ENCODE measurements around the gene UGT1A6. TPM values are rescaled to one million over a fixed set of nuclear protein-coding genes. Genes with fewer than 3 reads are reported as not detected.

The UGT1A6 gene
- total and polyA plus RNA-seq, 2 experiments from 2014 or later: not detected

DNA sequence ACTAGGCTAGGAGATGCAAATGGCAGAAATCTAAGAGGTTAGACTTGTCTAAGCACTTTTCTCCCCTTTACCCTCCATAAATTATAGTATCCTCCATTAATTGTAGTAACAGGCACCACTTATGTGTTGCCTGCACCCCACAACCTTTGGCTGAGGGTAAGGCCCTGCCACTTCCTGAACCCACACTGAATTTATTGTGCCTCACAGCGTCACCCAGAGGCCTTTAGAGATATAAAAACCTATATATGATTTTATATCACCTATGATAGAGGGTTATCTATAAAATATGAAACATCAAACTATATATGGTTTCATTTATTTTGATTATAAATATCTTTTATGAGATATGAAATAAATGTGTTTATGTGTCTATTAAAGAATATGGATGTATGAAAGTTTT lies 18.4 kb upstream of the UGT1A6 start:
- H3K27ac Mint-ChIP-seq: no peak overlapping the region
- no peaks in the 10 kb centered on the region for H4K20me1 ChIP-seq (replicated peaks; ENCODE audit: insufficient read depth)
- TF ChIP-seq, protein P1, sequence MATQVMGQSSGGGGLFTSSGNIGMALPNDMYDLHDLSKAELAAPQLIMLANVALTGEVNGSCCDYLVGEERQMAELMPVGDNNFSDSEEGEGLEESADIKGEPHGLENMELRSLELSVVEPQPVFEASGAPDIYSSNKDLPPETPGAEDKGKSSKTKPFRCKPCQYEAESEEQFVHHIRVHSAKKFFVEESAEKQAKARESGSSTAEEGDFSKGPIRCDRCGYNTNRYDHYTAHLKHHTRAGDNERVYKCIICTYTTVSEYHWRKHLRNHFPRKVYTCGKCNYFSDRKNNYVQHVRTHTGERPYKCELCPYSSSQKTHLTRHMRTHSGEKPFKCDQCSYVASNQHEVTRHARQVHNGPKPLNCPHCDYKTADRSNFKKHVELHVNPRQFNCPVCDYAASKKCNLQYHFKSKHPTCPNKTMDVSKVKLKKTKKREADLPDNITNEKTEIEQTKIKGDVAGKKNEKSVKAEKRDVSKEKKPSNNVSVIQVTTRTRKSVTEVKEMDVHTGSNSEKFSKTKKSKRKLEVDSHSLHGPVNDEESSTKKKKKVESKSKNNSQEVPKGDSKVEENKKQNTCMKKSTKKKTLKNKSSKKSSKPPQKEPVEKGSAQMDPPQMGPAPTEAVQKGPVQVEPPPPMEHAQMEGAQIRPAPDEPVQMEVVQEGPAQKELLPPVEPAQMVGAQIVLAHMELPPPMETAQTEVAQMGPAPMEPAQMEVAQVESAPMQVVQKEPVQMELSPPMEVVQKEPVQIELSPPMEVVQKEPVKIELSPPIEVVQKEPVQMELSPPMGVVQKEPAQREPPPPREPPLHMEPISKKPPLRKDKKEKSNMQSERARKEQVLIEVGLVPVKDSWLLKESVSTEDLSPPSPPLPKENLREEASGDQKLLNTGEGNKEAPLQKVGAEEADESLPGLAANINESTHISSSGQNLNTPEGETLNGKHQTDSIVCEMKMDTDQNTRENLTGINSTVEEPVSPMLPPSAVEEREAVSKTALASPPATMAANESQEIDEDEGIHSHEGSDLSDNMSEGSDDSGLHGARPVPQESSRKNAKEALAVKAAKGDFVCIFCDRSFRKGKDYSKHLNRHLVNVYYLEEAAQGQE (IDR thresholded peaks at IDR 0.05; ENCODE audit: unreplicated experiment): no peak
- TF ChIP-seq EZH2 (IDR thresholded peaks at IDR 0.05; ENCODE audit: low read depth, unreplicated experiment) (no peak), ZNF114 (CRISPR knock-in tag; IDR thresholded peaks at IDR 0.05) (no peak), CREB1 (CRISPR knock-in tag; IDR thresholded peaks at IDR 0.05; ENCODE audit: low read depth) (no peak), POLR2AphosphoS5 (IDR thresholded peaks at IDR 0.05; ENCODE audit: low read depth) (no peak), STAT1 (IDR thresholded peaks at IDR 0.05; ENCODE audit: unreplicated experiment) (no peak)
- TF ChIP-seq, protein P2, sequence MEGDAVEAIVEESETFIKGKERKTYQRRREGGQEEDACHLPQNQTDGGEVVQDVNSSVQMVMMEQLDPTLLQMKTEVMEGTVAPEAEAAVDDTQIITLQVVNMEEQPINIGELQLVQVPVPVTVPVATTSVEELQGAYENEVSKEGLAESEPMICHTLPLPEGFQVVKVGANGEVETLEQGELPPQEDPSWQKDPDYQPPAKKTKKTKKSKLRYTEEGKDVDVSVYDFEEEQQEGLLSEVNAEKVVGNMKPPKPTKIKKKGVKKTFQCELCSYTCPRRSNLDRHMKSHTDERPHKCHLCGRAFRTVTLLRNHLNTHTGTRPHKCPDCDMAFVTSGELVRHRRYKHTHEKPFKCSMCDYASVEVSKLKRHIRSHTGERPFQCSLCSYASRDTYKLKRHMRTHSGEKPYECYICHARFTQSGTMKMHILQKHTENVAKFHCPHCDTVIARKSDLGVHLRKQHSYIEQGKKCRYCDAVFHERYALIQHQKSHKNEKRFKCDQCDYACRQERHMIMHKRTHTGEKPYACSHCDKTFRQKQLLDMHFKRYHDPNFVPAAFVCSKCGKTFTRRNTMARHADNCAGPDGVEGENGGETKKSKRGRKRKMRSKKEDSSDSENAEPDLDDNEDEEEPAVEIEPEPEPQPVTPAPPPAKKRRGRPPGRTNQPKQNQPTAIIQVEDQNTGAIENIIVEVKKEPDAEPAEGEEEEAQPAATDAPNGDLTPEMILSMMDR (conservative IDR thresholded peaks at IDR 0.05; ENCODE audit: low read depth in 2 of 2): peak in 1 of 2 experiments; percentile 26; a peak in 2 of 4 replicates
- TF ChIP-seq, protein P3, sequence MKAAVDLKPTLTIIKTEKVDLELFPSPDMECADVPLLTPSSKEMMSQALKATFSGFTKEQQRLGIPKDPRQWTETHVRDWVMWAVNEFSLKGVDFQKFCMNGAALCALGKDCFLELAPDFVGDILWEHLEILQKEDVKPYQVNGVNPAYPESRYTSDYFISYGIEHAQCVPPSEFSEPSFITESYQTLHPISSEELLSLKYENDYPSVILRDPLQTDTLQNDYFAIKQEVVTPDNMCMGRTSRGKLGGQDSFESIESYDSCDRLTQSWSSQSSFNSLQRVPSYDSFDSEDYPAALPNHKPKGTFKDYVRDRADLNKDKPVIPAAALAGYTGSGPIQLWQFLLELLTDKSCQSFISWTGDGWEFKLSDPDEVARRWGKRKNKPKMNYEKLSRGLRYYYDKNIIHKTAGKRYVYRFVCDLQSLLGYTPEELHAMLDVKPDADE (IDR thresholded peaks at IDR 0.05): no peak
- H3K27me3 Mint-ChIP-seq (ENCODE audit: insufficient read depth, low read depth, poor library complexity): no peaks in the 10 kb centered on the region
- H3K27ac ChIP-seq (ENCODE audit: low read depth): no peak overlapping the region
- H3K4me1 Mint-ChIP-seq: peaks cover 6% of the 10 kb centered on the region; the same call in 2 of the 3 replicates
- no peak overlapping the region for H3K4me3 ChIP-seq
- DNase-seq (ENCODE audit: low spot score) (no peak), ATAC-seq (no peak)
- no peaks in the 10 kb centered on the region; the same call in 1 of the 3 replicates for H3K9me3 Mint-ChIP-seq
- no peaks in the 10 kb centered on the region for H3F3A ChIP-seq (replicated peaks; ENCODE audit: low read depth)
- no peak overlapping the region for H3K4me2 ChIP-seq
- no peaks in the 10 kb centered on the region for H3K36me3 ChIP-seq (ENCODE audit: insufficient read depth)
- H2AFZ ChIP-seq: no peak overlapping the region
- H3K4me1 ChIP-seq (ENCODE audit: insufficient read depth): no peaks in the 10 kb centered on the region; the same call in 1 of the 2 replicates
- no peak overlapping the region for H3K4me3 Mint-ChIP-seq
- H3K36me3 Mint-ChIP-seq (ENCODE audit: low read depth): no peaks in the 10 kb centered on the region
- H3K27me3 ChIP-seq (ENCODE audit: insufficient read depth): no peaks in the 10 kb centered on the region
- H3K9me2 ChIP-seq (ENCODE audit: insufficient read depth): no peaks in the 10 kb centered on the region
- no peaks in the 10 kb centered on the region for H3K79me2 ChIP-seq (replicated peaks; ENCODE audit: insufficient read depth)

DNA sequence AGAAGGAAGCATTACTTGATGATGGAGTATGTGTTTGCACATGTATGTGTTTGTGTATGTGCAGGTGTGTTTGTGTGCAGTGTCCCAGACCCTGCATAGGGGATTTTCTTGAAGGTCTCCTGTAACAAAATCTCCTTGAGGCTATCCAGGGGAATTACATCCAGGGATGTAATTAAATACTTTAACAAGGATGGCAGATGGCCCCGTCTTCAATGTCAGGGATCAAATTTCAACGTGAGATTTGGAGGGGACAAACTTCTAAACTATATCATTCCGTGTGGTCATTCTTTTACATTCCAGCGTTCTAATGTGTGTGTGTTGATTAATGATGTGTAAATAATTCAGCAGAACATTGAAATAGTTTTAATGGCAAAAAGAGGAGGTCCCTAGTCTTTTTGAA lies 17.7 kb upstream of the UGT1A6 start:
- H3K4me3 Mint-ChIP-seq: no peak overlapping the region
- Histone ChIP-seq H3K4me2 (no peak overlapping the region), H3K9me2 (ENCODE audit: insufficient read depth) (no peaks in the 10 kb centered on the region), H2AFZ (no peak overlapping the region), H3K4me3 (no peak overlapping the region), H3K27ac (ENCODE audit: low read depth) (no peak overlapping the region), H3K79me2 (replicated peaks; ENCODE audit: insufficient read depth) (no peaks in the 10 kb centered on the region), H3F3A (replicated peaks; ENCODE audit: low read depth) (no peaks in the 10 kb centered on the region), H4K20me1 (replicated peaks; ENCODE audit: insufficient read depth) (no peaks in the 10 kb centered on the region), H3K36me3 (ENCODE audit: insufficient read depth) (no peaks in the 10 kb centered on the region), H3K27me3 (ENCODE audit: insufficient read depth) (no peaks in the 10 kb centered on the region), H3K4me1 (ENCODE audit: insufficient read depth) (no peaks in the 10 kb centered on the region; the same call in 1 of the 2 replicates)
- TF ChIP-seq, protein P3 (IDR thresholded peaks at IDR 0.05): no peak
- no peak for TF ChIP-seq POLR2AphosphoS5 (IDR thresholded peaks at IDR 0.05; ENCODE audit: low read depth)
- TF ChIP-seq ZNF114 (CRISPR knock-in tag; IDR thresholded peaks at IDR 0.05): no peak
- TF ChIP-seq, protein P2 (conservative IDR thresholded peaks at IDR 0.05; ENCODE audit: low read depth in 2 of 2): peak in 1 of 2 experiments; percentile 36; a peak in 1 of 4 replicates
- H3K4me1 Mint-ChIP-seq: peaks cover 6% of the 10 kb centered on the region; the same call in 2 of the 3 replicates
- no peak overlapping the region for H3K27ac Mint-ChIP-seq
- H3K9me3 Mint-ChIP-seq: no peaks in the 10 kb centered on the region; the same call in 2 of the 3 replicates
- no peaks in the 10 kb centered on the region for H3K27me3 Mint-ChIP-seq (ENCODE audit: insufficient read depth, low read depth, poor library complexity)
- no peaks in the 10 kb centered on the region for H3K36me3 Mint-ChIP-seq (ENCODE audit: low read depth)
- ATAC-seq: peak; percentile 65; the same call in 2 of the 3 replicates
- peak; percentile 52 for DNase-seq (ENCODE audit: low spot score)

Data from GM23338 (cell line).